ENCODE results near the gene SPA17.

Gene SPA17

DNA sequence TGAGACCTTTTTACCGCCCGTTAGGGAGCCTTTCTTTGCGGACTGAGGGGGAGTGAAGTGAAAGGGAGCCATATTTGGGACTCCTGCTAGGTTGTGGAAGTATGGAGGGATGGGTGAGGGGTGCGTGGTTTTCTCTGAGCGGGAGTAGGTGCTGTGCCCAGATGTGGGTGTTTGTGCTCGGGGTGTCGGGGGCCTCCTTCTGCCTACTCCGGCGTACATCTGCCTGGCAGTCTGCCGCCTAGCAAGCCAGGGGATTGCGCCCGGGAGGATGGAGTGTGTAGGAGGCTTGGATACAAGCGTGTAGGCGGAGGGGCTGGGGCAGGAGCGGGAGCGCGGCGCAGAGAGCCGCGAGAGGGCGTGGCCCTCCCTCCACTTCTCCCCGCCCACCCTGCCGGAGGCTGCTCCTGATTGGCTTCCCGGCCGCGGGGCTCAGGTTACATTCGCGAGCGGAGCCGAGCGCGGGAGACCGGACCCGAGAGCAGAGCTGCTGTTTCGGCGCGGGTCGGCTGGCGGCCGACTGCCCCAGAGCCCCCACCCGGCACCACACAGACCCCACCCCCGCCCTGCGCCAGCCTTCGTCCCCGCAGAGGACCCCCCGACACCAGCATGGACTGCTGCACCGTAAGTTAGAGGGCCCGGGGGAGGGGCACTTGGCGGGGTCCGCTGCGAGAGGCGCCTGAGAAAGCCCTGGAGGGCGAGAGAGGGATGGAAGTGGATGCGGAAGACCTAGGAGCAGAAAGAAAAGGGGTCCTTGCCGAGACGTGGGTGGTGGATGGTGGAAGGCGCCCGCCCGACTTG, 66.0 kb downstream of the SPA17 start, which contains the start of gene NRGN:
Gene NRGN, plus strand, starts transcription at position 464 of the 798 bp plus-strand sequence. Its CDS starts 143 bp downstream, at position 607.
- Histone ChIP-seq H3K27ac (ENCODE audit: low read depth, low read length, severe bottlenecking) (peak within 1 kb of the TSS; percentile 6), H3K9me3 (ENCODE audit: control insufficient read depth, low read length) (no peaks in the 10 kb centered on the region), H3K36me3 (ENCODE audit: control insufficient read depth, insufficient read depth, low read length) (peaks cover 4% of the 10 kb centered on the region), H3K4me1 (ENCODE audit: control insufficient read depth, insufficient read depth, low read length, poor library complexity, severe bottlenecking) (peaks cover 18% of the 10 kb centered on the region), H3K4me3 (ENCODE audit: extremely low read depth, insufficient read depth, low read length, poor library complexity, severe bottlenecking) (peak within 1 kb of the TSS; percentile 63)
- 2 to 4% methylated on average over 23 to 38 of the region's 59 CpGs for WGBS, 2 experiments (ENCODE audit: insufficient coverage in 2 of 2)

GRCh38 chr11:124740277-124740882, 66.7 kb downstream of the SPA17 start:
- peaks cover 4% of the 10 kb centered on the region for H3K36me3 ChIP-seq (ENCODE audit: control insufficient read depth, insufficient read depth, low read length)
- H3K4me3 ChIP-seq (ENCODE audit: extremely low read depth, insufficient read depth, low read length, poor library complexity, severe bottlenecking), result peak overlapping the region; percentile 63
- H3K9me3 ChIP-seq (ENCODE audit: control insufficient read depth, low read length), result no peaks in the 10 kb centered on the region
- H3K4me1 ChIP-seq (ENCODE audit: control insufficient read depth, insufficient read depth, low read length, poor library complexity, severe bottlenecking), result peaks cover 18% of the 10 kb centered on the region
- 5 to 7% methylated on average over 26 to 32 of the region's 37 CpGs for WGBS, 2 experiments (ENCODE audit: insufficient coverage in 2 of 2)
- peak overlapping the region; percentile 6 for H3K27ac ChIP-seq (ENCODE audit: low read depth, low read length, severe bottlenecking)

DNA sequence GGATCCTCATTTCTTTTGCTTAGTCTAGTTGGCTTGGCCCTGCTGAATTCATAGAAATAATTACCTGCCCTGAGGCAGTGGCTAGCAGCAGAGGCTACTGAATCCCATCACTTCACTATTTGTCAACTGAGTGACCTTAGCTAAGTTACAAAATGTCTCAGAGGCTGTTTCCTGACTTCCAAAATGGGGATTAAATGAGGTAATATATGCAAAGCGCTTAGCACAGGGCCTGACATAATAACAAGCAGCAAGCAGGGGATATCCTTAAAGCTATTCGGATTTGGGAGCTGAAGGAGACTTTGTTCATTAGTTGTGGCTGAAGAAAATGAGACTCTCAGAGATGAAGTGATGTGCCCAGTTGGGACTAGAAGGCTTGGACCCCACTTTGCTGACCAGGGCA, 68.9 kb downstream of the SPA17 start:
- Histone ChIP-seq H3K27ac (ENCODE audit: low read depth, low read length, severe bottlenecking) (no peak overlapping the region), H3K36me3 (ENCODE audit: control insufficient read depth, insufficient read depth, low read length) (peaks cover 4% of the 10 kb centered on the region), H3K9me3 (ENCODE audit: control insufficient read depth, low read length) (no peaks in the 10 kb centered on the region), H3K4me1 (ENCODE audit: control insufficient read depth, insufficient read depth, low read length, poor library complexity, severe bottlenecking) (peaks cover 31% of the 10 kb centered on the region), H3K4me3 (ENCODE audit: extremely low read depth, insufficient read depth, low read length, poor library complexity, severe bottlenecking) (no peak overlapping the region)
- 94 to 95% methylated on average over 2 of the region's 2 CpGs for WGBS, 2 experiments (ENCODE audit: insufficient coverage in 2 of 2)

GRCh38 chr11:124743050-124743449, 69.3 kb downstream of the SPA17 start:
- Histone ChIP-seq H3K9me3 (ENCODE audit: control insufficient read depth, low read length) (no peaks in the 10 kb centered on the region), H3K36me3 (ENCODE audit: control insufficient read depth, insufficient read depth, low read length) (peaks cover 4% of the 10 kb centered on the region), H3K4me1 (ENCODE audit: control insufficient read depth, insufficient read depth, low read length, poor library complexity, severe bottlenecking) (peaks cover 31% of the 10 kb centered on the region), H3K27ac (ENCODE audit: low read depth, low read length, severe bottlenecking) (no peak overlapping the region), H3K4me3 (ENCODE audit: extremely low read depth, insufficient read depth, low read length, poor library complexity, severe bottlenecking) (no peak overlapping the region)
- 60 to 83% methylated on average over 1 of the region's 6 CpGs for whole genome bisulfite sequencing, 2 experiments (ENCODE audit: insufficient coverage in 2 of 2)

DNA sequence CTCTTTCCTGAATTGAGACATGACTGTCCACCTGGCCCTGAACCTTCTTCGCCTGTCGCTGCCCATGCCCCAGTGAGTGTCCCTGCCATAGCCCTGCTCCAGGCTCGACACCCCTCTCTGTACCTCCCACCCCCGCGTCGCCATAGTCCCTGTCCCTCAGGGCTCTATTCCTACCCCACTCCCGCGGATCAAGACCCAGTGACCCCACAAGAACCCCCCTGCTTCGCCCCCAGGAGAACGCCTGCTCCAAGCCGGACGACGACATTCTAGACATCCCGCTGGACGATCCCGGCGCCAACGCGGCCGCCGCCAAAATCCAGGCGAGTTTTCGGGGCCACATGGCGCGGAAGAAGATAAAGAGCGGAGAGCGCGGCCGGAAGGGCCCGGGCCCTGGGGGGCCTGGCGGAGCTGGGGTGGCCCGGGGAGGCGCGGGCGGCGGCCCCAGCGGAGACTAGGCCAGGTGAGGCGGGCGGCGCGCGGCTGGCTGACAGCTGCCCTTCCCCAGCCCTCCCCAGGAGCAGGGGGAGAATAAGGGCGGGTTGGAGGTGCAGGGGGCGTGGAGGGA, 71.6 kb downstream of the SPA17 start:
- Histone ChIP-seq H3K4me1 (ENCODE audit: control insufficient read depth, insufficient read depth, low read length, poor library complexity, severe bottlenecking) (peaks cover 34% of the 10 kb centered on the region), H3K4me3 (ENCODE audit: extremely low read depth, insufficient read depth, low read length, poor library complexity, severe bottlenecking) (peak overlapping the region; percentile 23), H3K36me3 (ENCODE audit: control insufficient read depth, insufficient read depth, low read length) (peaks cover 8% of the 10 kb centered on the region), H3K9me3 (ENCODE audit: control insufficient read depth, low read length) (no peaks in the 10 kb centered on the region), H3K27ac (ENCODE audit: low read depth, low read length, severe bottlenecking) (no peak overlapping the region)
- 10 to 11% methylated on average over 16 to 25 of the region's 44 CpGs for WGBS, 2 experiments (ENCODE audit: insufficient coverage in 2 of 2)

DNA sequence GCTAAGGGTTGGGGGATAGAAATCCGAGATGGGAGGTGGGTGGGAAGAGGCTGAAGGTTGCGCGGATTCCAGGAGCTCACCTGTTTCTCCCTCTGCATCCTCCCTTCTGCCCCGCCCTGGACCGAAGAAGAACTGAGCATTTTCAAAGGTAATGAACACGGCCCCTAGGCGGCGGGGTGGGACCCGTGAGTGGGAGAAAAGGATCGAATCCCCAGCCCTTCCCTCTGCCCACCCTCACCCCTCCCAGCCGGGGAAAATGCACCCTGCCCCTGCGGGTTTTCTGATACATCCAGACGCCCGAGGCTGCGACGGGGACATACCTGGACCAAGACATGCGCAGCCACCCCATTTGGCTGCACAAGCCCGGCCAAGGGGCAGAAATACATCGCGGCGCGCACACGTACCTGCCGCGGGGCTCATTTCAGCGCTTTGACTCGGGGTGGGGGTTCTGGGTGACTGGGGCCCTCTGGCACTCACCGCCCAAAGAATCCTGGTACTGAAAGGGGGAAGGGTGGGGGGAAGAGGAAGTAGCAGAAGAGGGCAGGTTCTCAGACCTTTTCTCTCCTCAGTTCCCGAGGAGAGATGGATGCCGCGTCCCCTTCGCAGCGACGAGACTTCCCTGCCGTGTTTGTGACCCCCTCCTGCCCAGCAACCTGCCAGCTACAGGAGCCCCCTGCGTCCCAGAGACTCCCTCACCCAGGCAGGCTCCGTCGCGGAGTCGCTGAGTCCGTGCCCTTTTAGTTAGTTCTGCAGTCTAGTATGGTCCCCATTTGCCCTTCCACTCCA, 72.3 kb downstream of the SPA17 start:
- Histone ChIP-seq H3K9me3 (ENCODE audit: control insufficient read depth, low read length) (no peaks in the 10 kb centered on the region), H3K27ac (ENCODE audit: low read depth, low read length, severe bottlenecking) (no peak overlapping the region), H3K36me3 (ENCODE audit: control insufficient read depth, insufficient read depth, low read length) (peaks cover 8% of the 10 kb centered on the region), H3K4me1 (ENCODE audit: control insufficient read depth, insufficient read depth, low read length, poor library complexity, severe bottlenecking) (peaks cover 34% of the 10 kb centered on the region), H3K4me3 (ENCODE audit: extremely low read depth, insufficient read depth, low read length, poor library complexity, severe bottlenecking) (peak overlapping the region; percentile 23)
- 7 to 10% methylated on average over 22 to 28 of the region's 41 CpGs for WGBS, 2 experiments (ENCODE audit: insufficient coverage in 2 of 2)

DNA sequence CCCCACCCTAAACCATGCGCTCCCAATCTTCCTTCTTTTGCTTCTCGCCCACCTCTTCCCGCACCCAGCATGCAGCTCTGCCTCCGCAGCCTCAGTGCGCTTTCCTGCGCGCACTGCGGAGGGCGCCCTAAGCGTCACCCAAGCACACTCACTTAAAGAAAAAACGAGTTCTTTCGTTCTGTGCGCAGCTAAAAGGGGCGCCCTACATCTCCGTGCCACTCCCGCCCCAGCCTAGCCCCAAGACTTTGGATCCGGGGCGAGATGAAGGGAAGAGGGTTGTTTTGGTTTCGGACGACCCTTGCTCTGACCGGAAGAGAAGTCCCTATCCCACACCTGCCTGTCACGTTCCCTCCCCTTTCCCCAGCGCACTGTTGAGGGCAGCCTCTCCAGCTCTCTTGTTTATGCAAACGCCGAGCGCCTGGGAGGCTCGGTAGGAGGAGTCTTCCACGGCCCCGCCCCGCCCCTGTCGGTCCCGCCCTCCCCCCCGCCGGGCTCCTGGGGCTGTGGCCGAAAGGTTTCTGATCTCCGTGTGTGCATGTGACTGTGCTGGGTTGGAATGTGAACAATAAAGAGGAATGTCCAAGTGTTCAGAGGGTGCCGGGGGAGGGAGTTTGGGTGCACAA, 73.0 kb downstream of the SPA17 start:
- 4 to 13% methylated on average over 10 to 15 of the region's 37 CpGs for WGBS, 2 experiments (ENCODE audit: insufficient coverage in 2 of 2)
- no peak overlapping the region for H3K27ac ChIP-seq (ENCODE audit: low read depth, low read length, severe bottlenecking)
- H3K36me3 ChIP-seq (ENCODE audit: control insufficient read depth, insufficient read depth, low read length), result peaks cover 8% of the 10 kb centered on the region
- H3K4me1 ChIP-seq (ENCODE audit: control insufficient read depth, insufficient read depth, low read length, poor library complexity, severe bottlenecking), result peaks cover 32% of the 10 kb centered on the region
- H3K4me3 ChIP-seq (ENCODE audit: extremely low read depth, insufficient read depth, low read length, poor library complexity, severe bottlenecking), result peak overlapping the region; percentile 23
- H3K9me3 ChIP-seq (ENCODE audit: control insufficient read depth, low read length), result no peaks in the 10 kb centered on the region
